Smooth muscle cell (in vitro differentiated cells): ENCODE results near the gene DBX1. TPM values are rescaled to one million over a fixed set of nuclear protein-coding genes. Genes with fewer than 3 reads are reported as not detected.

ENCODE experiments used
- DNase-seq: peaks from one replicate; lab custom pipeline; 2025; ENCODE audit not compliant: unreplicated experiment; lab: John Stamatoyannopoulos, UW
- H2AFZ ChIP-seq: fragments of 200-600 bp; sonication (generic); 2 replicates; pipeline ENCODE4 v1.6.0; 2016; ENCODE audit warnings: antibody characterized with exemption, low read depth, mild to moderate bottlenecking
- H3F3A ChIP-seq: fragments of 200-600 bp; sonication (generic); 2 replicates; pipeline ENCODE4 v1.6.0; 2017; ENCODE audit warnings: antibody characterized with exemption, low read depth
- H3K27ac ChIP-seq: fragments of 200-600 bp; sonication (generic); 2 replicates; pipeline ENCODE4 v1.5.1; 2016; ENCODE audit warnings: low read depth, mild to moderate bottlenecking
- H3K27me3 ChIP-seq: fragments of 200-600 bp; sonication (generic); 2 replicates; pipeline ENCODE4 v1.6.1; 2016; ENCODE audit warnings: low read depth, mild to moderate bottlenecking
- H3K36me3 ChIP-seq: fragments of 200-600 bp; sonication (generic); 2 replicates; pipeline ENCODE4 v1.5.1; 2016; ENCODE audit warnings: low read depth
- H3K4me1 ChIP-seq: fragments of 200-600 bp; sonication (generic); 2 replicates; pipeline ENCODE4 v1.5.1; 2016; ENCODE audit warnings: low read depth
- H3K4me2 ChIP-seq: fragments of 200-600 bp; sonication (generic); 2 replicates; pipeline ENCODE4 v1.6.0; 2016; ENCODE audit warnings: mild to moderate bottlenecking
- H3K4me3 ChIP-seq: fragments of 200-600 bp; sonication (generic); 2 replicates; pipeline ENCODE4 v1.5.1; 2016; ENCODE audit warnings: mild to moderate bottlenecking
- H3K79me2 ChIP-seq: fragments of 200-600 bp; sonication (generic); 2 replicates; pipeline ENCODE4 v1.6.0; 2016; ENCODE audit warnings: low read depth, mild to moderate bottlenecking
- H3K9ac ChIP-seq: fragments of 200-600 bp; sonication (generic); 2 replicates; pipeline ENCODE4 v1.6.0; 2016; ENCODE audit warnings: low read depth
- H3K9me3 ChIP-seq: fragments of 200-600 bp; sonication (generic); replicated peaks from 2 replicates; pipeline ENCODE4 v1.5.1; 2016; ENCODE audit warnings: low read depth
- H4K20me1 ChIP-seq: fragments of 200-600 bp; sonication (generic); 2 replicates; pipeline ENCODE4 v1.6.0; 2016; ENCODE audit warnings: low read depth
- WGBS: methylation state at CpG from one replicate; pipeline ENCODE4 v1.1.7; 2016; ENCODE audit warnings: low lambda C conversion rate; 5-methylcytosine and 5-hydroxymethylcytosine counted together
- polyA plus RNA-seq: library from polyadenylated mRNA; unstranded; fragments of >200 nt; fragmentation: Nextera tagmentation; extraction: Ambion mirVana; gene quantifications from 2 replicates; pipeline ENCODE4 v1.2.1, GENCODE V29; 2016
- total RNA-seq: library from RNA; depleted of rRNA; stranded (reverse); fragments of >200 nt; gene quantifications from 2 replicates; pipeline ENCODE4 v1.2.3, GENCODE V29; 2014
- TF ChIP-seq, protein P1 (sequence below): fragments of 200-600 bp; sonication (generic); IDR thresholded peaks from 2 replicates; pipeline ENCODE4 v1.5.1; 2017; ENCODE audit warnings: borderline replicate concordance, mild to moderate bottlenecking, antibody characterized with exemption; ENCODE audit not compliant: insufficient read depth, poor library complexity, severe bottlenecking

Gene DBX1
- total and polyA plus RNA-seq, 2 experiments from 2014 or later = not detected

DNA sequence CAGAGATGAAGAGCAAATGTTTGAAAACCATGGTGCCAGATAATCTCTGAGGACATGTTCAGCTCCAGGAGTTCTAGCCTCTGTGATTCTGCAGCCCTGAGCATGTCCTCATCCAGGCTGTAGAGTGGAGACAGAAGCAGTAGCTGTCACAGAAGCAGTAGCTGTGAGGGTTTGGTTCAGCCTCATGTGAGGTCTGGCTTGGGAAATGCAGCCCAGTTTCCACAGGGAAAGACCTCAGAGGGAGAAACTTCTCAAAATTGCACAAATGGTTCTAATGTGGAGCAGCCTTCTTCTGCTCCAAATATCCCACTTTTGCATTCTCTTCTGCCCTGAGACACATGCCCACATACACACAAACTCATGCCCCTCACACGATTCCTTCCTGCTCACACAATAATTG lies 48.4 kb downstream of the DBX1 start:
- Histone ChIP-seq H2AFZ (no peak overlapping the region), H3K4me2 (peak overlapping the region; percentile 67), H3K36me3 (peaks cover 5% of the 10 kb centered on the region)

DNA sequence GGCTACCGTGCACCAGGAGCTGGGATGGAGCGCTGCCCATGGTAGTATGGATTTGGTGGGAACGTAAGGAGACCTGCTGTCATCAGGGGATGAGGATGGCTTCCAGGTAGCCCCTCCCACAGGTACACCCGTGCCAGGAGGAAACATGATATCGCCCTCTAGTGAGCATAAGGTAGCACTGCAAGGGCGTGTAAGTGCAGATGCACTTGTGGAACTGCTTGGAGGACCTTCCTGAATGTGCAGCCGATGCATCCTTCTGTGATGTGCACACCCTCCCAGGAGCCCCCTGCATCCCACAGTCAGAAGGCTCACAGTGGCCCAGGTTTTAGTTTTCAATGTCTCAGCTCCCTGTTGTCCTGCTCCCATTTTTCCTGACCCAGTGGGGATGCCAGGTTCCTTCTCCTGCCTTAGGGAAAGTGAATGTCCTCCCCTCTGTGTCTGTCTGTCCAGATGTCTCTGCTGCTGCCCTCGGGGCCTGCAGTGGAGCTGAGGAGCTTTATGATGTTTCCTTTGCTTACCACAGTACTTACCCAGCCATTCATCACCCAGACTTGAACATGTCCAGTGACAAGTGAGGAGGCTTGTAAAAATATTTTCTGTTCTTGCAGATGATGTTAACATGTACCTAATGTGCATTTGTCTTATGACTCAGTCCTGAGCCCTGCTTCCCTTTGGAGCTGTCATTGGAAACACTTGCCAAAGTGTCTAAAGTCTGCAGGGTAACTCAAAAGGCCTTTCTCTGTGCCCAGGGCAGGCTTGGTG lies 49.2 kb downstream of the DBX1 start:
- H4K20me1 ChIP-seq = no peaks in the 10 kb centered on the region
- H3K79me2 ChIP-seq = peaks cover 7% of the 10 kb centered on the region
- H3K27me3 ChIP-seq = no peaks in the 10 kb centered on the region
- peaks cover 5% of the 10 kb centered on the region for H3K36me3 ChIP-seq
- no peak for DNase-seq
- peak overlapping the region; percentile 67 for H3K4me2 ChIP-seq
- peak overlapping the region; percentile 98 for H3K27ac ChIP-seq
- TF ChIP-seq, protein P1, sequence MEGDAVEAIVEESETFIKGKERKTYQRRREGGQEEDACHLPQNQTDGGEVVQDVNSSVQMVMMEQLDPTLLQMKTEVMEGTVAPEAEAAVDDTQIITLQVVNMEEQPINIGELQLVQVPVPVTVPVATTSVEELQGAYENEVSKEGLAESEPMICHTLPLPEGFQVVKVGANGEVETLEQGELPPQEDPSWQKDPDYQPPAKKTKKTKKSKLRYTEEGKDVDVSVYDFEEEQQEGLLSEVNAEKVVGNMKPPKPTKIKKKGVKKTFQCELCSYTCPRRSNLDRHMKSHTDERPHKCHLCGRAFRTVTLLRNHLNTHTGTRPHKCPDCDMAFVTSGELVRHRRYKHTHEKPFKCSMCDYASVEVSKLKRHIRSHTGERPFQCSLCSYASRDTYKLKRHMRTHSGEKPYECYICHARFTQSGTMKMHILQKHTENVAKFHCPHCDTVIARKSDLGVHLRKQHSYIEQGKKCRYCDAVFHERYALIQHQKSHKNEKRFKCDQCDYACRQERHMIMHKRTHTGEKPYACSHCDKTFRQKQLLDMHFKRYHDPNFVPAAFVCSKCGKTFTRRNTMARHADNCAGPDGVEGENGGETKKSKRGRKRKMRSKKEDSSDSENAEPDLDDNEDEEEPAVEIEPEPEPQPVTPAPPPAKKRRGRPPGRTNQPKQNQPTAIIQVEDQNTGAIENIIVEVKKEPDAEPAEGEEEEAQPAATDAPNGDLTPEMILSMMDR = peak; percentile 77
- no peaks in the 10 kb centered on the region for H3K9me3 ChIP-seq
- no peak overlapping the region for H3K4me3 ChIP-seq
- WGBS = 37% methylated on average over 8 of the region's 8 CpGs
- H3K9ac ChIP-seq = peak overlapping the region; percentile 77
- H2AFZ ChIP-seq = no peak overlapping the region
- H3K4me1 ChIP-seq = peaks cover 6% of the 10 kb centered on the region
- peaks cover 37% of the 10 kb centered on the region for H3F3A ChIP-seq

More for the DNA sequence above, 48.4 kb downstream of the DBX1 start:
- H3K9ac ChIP-seq = peak overlapping the region; percentile 77
- peak overlapping the region; percentile 98 for H3K27ac ChIP-seq
- H3K79me2 ChIP-seq = peaks cover 7% of the 10 kb centered on the region
- DNase-seq = no peak
- H3K27me3 ChIP-seq = no peaks in the 10 kb centered on the region
- no peaks in the 10 kb centered on the region for H3K9me3 ChIP-seq
- WGBS = 16% methylated on average over 1 of the region's 1 CpG
- H3K4me3 ChIP-seq = no peak overlapping the region
- H3F3A ChIP-seq = peaks cover 37% of the 10 kb centered on the region
- TF ChIP-seq, protein P1 = no peak
- H3K4me1 ChIP-seq = peaks cover 6% of the 10 kb centered on the region
- H4K20me1 ChIP-seq = no peaks in the 10 kb centered on the region

DNA sequence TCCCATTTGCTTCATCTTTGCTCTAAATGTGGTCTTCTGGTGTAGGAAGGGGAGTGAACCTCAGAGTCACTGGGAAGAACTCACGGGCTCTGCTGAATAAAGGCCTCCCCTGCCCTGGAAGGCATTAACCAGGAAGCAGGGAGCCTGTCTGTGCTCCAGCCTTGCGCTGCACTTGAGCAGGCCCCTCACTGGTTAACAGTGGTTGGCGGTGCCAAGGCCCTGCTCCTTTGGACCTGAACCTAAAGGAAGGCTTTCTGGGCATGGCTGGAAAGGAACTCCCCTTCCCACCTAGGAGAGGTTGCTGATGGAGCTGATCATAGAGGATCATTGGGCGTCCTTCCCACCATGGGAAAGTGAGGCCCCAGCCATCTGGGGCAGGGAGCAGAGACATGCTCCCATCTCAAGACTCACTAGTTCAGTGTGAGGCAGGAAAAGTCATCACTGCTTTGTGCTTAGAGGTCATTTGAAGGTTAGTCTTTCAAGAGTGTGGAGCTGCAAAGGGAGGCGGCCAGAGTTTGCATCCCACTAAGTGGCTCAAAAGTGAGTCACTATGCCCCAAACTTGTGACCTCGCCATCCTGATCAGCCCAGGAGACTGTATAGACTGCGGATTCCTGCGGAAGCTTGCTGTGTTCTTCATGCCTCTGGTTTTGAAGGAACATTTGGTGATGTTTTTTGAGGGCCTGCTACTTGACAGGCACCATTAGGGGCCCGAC lies 50.4 kb downstream of the DBX1 start:
- 86% methylated on average over 9 of the region's 9 CpGs for WGBS

More for the DNA sequence above, 50.4 kb downstream of the DBX1 start:
- Histone ChIP-seq H3K36me3 (peaks cover 9% of the 10 kb centered on the region), H3K79me2 (peaks cover 7% of the 10 kb centered on the region), H3F3A (peaks cover 37% of the 10 kb centered on the region), H3K9me3 (no peaks in the 10 kb centered on the region), H3K27me3 (no peaks in the 10 kb centered on the region), H3K9ac (no peak overlapping the region), H4K20me1 (no peaks in the 10 kb centered on the region), H3K27ac (peak overlapping the region; percentile 98), H3K4me3 (no peak overlapping the region), H3K4me1 (peaks cover 6% of the 10 kb centered on the region), H3K4me2 (no peak overlapping the region), H2AFZ (no peak overlapping the region)
- DNase-seq = no peak
- TF ChIP-seq, protein P1 = no peak

Other genes starting within 250 kb of the DBX1 start
- 29.1 and 34.1 TPM in 2 replicates for gene HTATIP2, start 203.2 kb upstream of the DBX1 start, total RNA-seq
- gene HTATIP2, start 203.2 kb upstream of the DBX1 start, polyA plus RNA-seq = 38.4 and 44.9 TPM in 2 replicates
- gene PRMT3, start 227.2 kb upstream of the DBX1 start, total RNA-seq = 11.9 and 13.4 TPM in 2 replicates
- gene PRMT3, start 227.2 kb upstream of the DBX1 start, polyA plus RNA-seq = 8.1 and 8.8 TPM in 2 replicates